GM21576 (cell line): ENCODE results near the gene EFNA3.

ENCODE experiments used
- ATAC-seq: cut with Tn5 transposase; IDR thresholded peaks from one replicate; pipeline ENCODE4 v1.9.1; 2021; ENCODE audit warnings: mild to moderate bottlenecking, moderate library complexity; ENCODE audit not compliant: unreplicated experiment

Gene EFNA3

GRCh38 chr1:155066777-155067176 is 11.9 kb upstream of the EFNA3 start:
- ATAC-seq, result no peak

GRCh38 chr1:155068599-155068998 is 10.0 kb upstream of the EFNA3 start:
- ATAC-seq, result no peak

GRCh38 chr1:155069551-155070157 is 9.0 kb upstream of the EFNA3 start:
- ATAC-seq, result no peak

- no peak for ATAC-seq
These were observed 8.4 kb upstream of the EFNA3 start for GRCh38 chr1:155070158-155070621.

GRCh38 chr1:155070721-155071569 is 7.7 kb upstream of the EFNA3 start:
- ATAC-seq, result no peak

- no peak for ATAC-seq
These were observed 6.9 kb upstream of the EFNA3 start for GRCh38 chr1:155071701-155072100.

GRCh38 chr1:155072531-155073289 is 5.9 kb upstream of the EFNA3 start:
- no peak for ATAC-seq

- no peak for ATAC-seq
These were observed 5.0 kb upstream of the EFNA3 start for GRCh38 chr1:155073377-155074242.

GRCh38 chr1:155075535-155075934 is 3.1 kb upstream of the EFNA3 start:
- ATAC-seq, result no peak

- no peak for ATAC-seq
These were observed 2.3 kb upstream of the EFNA3 start for GRCh38 chr1:155076371-155076770.

- no peak for ATAC-seq
These were observed 1.3 kb upstream of the EFNA3 start for GRCh38 chr1:155077346-155077745.

- ATAC-seq, result no peak
These were observed 735 bp upstream of the EFNA3 start for GRCh38 chr1:155077758-155078445.

- ATAC-seq, result no peak
These were observed 511 bp downstream of the EFNA3 start for GRCh38 chr1:155079210-155079486.

- ATAC-seq, result no peak
These were observed 1.1 kb downstream of the EFNA3 start for GRCh38 chr1:155079487-155080311.

- no peak for ATAC-seq
These were observed 1.9 kb downstream of the EFNA3 start for GRCh38 chr1:155080312-155081228.

- no peak for ATAC-seq
These were observed 3.0 kb downstream of the EFNA3 start for GRCh38 chr1:155081472-155082300.

- no peak for ATAC-seq
These were observed 3.8 kb downstream of the EFNA3 start for GRCh38 chr1:155082301-155083051.
